HG03025 (cell line): Measurements from ENCODE around the gene FRYL.
"Not testable (repeated sequence)": the region's sequence is repeated elsewhere in the genome, so short reads cannot be mapped to it uniquely, and the experiment has no call there.

Experiments used
- ATAC-seq: cut with Tn5 transposase; IDR thresholded peaks from one replicate; pipeline ENCODE4 v1.9.1; 2021; ENCODE audit warnings: mild to moderate bottlenecking, moderate library complexity; ENCODE audit not compliant: unreplicated experiment, low FRiP score

FRYL gene

GRCh38 chr4:48752246-48752645, 27.8 kb downstream of the FRYL start:
- no peak for ATAC-seq

DNA sequence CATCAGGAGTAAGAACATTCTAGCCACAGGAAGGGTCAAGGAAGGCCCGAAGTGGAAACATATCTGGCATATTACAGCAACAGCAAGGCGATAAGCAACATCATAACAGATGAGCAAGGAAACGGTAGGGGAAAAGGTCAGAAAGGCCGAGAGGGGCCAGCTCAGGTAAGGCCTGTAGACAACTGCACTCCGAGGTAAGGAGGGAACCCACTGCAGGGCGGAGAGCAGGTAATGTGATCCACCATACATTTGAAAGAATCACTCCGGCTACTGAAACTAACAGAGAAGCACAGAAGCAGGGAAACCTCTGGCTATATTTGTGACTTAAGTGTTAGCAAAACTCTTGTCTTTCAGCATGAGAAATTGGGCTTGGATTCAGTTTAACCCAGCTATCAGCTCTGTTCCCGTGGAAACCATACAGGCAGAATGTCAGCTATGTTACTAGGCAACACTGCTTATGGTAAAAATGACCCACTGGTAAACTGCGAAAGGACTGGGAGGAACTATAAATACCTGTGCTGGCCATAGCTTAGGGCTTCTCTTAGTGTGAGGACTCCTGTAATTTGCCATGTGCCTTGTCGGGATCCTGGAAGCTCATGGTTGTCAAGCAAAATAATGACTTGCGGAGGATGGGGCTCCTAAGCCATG, 31.0 kb downstream of the FRYL start:
- no peak for ATAC-seq

DNA sequence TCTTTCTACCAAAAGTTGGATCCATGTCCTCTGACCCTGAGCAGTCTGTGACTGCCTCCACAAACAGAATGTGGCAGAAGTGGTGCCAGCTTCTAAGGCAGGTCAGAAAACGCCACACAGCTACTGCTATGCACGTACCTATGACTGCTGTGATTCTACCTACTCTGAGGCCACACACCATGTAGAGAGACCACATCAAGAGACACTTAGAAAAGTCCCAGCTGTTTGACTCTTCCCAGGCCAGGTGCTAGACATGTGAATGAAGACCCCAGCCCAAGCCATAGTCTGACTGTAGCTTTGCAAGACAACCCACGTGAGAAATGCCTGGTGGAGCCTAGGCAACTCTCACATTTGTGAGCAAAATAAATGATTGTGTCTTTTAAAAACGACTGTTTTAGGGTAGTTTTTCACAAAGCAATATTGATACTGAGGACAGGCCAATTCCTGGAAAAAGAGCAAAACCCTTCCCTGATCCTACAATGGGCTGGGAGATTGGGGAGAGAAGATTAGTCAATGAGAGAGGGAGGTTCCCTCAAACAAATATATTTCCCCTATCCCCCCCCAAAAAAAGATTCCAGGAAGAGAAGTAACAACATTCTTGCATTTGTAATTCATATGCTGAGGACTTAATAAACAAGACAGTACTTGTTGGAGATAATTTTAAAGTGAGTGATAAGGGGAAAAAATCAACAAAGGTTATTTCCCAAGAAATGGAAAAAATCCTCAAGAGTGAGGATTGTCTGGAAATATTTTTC, 33.3 kb downstream of the FRYL start:
- ATAC-seq = no peak

DNA sequence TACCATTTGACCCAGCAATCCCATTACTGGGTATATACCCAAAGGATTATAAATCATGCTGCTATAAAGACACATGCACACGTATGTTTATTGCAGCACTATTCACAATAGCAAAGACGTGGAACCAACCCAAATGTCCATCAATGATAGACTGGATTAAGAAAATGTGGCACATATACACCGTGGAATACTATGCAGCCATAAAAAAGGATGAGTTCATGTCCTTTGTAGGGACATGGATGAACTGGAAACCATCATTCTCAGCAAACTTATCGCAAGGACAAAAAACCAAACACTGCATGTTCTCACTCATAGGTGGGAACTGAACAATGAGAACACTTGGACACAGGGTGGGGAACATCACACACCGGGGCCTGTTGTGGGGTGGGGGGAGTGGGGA, 34.9 kb downstream of the FRYL start:
- not testable (repeated sequence) for ATAC-seq

DNA sequence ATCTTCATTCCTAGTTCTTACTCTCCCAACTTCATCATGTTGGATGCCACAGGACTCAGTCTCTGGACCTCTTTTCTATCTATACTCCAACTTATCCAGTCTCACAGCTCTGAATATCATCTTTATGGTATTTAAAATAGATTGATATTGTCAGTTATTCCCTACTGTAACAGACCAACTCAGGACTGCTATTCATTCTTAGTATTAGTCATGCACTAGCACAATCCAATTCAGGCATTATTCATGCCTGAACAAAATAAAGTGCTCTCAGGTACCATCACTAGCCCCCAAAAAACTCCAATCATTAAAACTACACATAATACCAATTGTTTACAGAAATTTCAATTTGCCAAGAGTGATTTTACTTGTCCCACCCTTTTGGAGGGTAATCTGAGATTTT, 37.7 kb downstream of the FRYL start:
- ATAC-seq = no peak

GRCh38 chr4:48739560-48740019, 40.5 kb downstream of the FRYL start:
- no peak for ATAC-seq

- no peak for ATAC-seq
Observed at GRCh38 chr4:48738856-48739255, 41.2 kb downstream of the FRYL start.

DNA sequence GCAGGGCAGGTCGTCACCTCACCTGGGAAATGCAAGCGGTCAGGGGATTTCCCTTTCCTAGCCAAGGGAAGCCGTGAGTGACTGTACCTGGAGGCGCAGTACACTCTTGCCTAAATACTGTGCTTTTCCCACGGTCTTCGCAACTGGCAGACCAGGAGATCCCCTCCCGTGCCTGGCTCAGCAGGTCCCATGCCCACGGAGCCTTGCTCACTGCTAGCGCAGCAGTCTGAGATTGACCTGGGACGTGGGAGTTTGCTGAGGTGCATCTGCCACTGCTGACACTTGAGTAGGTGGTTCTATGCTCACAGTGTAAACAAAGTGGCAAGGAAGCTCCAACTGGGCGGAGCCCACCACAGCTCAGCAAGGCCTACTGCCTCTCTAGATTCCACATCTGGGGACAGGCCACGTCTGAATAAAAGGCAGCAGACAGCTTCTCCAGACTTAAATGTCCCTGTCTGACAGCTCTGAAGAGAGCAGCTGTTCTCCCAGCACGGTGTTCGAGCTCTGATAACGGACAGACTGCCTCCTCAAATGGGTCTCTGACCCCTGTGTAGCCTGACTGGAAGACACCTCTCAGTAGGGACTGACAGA, 51.1 kb downstream of the FRYL start:
- not testable (repeated sequence) for ATAC-seq

DNA sequence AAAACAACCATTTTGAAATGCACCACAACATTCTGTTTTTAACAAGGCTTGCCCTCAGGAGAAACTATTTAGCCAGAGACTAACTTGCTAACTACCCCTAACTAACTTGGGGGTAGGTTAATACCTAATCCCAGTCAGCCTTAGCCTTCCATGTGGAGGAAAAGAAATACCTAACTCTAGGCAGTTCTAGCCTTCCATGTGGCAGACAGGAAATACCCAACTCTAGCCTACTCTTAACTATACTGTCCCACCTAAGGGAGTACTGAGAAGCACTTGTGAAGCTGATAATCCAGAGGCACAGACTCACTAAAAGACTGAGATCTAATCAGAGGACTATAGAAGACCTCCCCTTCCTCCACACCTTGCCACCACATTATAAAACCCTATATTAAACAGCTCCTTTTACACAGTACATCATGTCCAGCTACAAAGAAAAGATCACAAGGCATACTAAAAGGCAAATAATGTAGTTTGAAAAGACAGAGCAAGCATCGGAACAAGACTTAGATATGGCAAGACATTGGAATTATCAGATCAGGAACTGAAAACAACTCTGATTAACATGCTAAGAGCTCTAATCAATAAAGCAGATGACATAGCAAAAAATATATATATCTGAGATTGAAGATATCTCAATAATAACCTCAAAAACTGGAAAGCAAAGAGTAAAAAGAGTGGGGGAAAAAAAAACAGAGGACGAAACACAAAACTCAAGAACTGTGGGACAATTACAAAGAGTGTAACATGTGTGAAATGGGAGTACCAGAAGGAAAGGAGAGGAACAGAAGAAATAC, 52.2 kb downstream of the FRYL start:
- no peak for ATAC-seq

DNA sequence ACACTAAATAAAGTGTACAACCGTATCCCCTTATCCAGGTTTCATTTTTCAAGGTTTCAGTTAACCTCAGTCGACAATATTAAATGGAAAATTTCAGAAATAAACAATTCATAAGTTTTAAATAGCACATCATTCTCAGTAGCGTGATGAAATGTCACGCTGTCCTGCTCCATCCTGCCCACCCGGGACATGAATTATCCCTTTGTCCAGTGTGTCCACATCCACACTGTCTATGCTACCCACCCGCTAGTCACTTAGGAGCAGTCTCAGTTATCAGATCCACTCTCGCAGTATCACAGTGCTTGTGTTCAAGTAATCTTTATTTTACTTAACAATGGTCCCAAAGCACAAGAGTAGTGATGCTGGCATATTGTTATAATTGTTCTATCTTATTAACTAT, 54.7 kb downstream of the FRYL start:
- ATAC-seq = no peak

GRCh38 chr4:48722509-48723446, 57.3 kb downstream of the FRYL start:
- no peak for ATAC-seq

- ATAC-seq = no peak
Observed at GRCh38 chr4:48720459-48720858, 59.6 kb downstream of the FRYL start.

DNA sequence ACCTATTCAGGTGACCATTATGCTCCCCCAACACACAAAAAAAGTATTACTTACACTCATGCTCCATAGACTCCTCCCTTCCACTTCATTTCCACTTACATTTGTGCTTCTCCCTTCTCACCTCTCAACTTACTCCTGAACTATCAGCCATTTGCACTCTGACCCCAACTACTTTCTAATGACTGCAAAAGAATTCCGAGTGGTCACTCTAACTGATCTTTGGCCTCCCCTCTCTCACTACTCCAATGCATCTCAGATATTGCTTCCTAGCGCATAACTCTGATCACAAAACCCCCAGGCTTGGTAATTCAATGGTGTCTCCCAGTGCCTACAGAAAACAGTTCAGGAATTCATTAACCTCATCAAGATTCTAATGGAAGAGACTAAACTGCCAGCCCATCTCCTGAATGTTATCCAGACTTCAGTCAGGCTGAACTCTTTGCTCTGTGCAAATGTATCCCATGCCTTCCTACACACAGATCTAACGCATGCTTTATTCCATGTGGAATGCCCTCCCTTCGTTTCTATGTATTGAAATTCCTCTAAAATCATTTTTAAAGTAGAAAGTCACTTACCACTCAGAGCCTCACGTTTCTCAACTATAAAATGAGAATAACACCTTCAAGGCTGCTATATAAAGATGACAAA, 61.1 kb downstream of the FRYL start:
- ATAC-seq = no peak

DNA sequence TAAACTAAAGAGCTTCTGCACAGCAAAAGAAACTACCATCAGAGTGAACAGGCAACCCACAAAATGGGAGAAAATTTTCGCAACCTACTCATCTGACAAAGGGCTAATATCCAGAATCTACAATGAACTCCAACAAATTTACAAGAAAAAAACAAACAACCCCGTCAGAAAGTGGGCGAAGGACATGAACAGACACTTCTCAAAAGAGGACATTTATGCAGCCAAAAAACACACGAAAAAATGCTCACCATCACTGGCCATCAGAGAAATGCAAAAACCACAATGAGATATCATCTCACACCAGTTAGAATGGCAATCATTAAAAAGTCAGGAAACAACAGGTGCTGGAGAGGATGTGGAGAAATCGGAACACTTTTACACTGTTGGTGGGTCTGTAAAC, 63.8 kb downstream of the FRYL start:
- ATAC-seq = not testable (repeated sequence)

DNA sequence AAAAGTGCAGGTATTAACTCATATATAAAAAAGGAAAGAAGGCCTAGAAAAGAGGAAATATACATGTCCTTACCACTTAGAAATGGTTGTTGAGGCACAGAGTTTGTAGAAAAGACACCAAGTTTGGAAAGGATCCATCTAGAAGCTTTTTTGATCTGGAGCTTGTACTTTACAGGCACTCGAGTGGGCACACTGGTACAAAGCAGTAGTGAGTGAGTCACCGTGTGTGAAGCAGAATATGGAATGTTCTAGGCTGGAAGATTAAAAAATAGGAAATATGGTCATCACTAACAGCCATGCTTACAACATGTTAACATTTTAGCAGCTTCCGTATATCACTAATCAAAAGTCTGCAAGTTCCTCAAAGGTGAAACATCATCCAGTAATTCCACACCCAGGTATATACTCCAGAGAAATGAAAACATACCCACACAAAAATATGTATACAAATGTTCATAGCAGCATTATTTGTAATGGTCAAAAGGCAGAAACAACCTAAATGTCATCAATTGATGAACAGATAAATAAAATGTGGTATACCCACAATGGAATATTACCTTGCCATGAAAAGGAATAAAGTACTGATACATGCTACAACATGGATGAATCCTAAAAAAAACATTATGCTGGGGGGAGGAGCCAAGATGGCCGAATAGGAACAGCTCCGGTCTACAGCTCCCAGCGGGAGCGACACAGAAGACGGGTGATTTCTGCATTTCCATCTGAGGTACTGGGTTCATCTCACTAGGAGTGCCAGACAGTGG, 69.5 kb downstream of the FRYL start:
- ATAC-seq = no peak

DNA sequence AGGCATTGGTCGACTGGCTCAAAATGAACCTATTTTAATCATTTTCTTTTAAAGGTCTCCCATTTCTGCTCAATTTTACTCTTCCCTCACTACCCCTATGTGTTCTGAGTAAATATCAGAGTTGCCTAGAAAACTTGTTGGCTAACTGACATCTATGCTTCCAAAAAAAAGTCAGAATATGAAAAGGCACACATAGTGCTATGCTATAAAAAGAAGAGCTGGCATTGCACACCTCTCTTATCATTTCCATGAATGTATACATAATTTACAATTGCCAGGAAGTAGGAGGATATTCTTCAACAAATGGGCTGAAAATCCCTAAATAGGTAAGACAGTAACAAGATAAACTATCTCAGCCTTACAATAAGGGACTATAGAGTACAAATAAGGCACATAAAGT, 70.2 kb downstream of the FRYL start:
- ATAC-seq = no peak

DNA sequence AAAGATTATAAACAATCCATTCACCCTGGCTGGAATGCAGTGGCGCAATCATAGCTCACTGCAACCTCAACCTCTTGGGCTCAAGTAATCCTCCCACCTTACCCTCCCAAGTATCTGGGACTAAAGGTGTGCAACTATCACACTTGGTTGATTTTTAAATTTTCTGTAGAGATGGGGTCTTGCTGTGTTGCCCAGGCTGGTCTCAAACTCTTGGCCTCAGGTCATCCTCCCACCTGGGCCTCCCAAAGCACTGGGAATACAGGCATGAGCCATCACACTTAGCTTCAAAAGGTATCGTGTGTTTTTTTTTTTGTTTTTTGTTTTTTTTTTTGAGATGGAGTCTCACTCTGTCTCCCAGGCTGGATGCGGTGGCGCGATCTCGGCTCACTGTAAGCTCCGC, 71.5 kb downstream of the FRYL start:
- ATAC-seq = no peak

GRCh38 chr4:48706736-48707135, 73.3 kb downstream of the FRYL start:
- no peak for ATAC-seq

DNA sequence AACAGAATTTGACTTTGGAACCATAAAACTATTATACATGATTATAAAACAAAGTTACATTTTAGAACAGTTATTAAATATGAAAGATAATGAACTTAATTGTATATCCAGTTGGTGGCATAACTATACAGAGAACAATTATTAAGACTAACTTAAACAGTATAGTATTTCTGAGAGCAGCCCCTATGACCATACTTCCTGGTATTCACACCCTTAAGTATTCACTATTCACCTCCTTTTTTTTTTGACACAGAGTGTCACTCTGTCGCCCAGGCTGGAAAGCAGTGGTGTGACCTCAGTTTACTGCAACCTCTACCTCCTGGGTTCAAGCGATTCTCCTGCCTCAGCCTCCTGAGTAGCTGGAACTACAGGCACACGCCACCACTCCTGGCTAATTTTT, 74.5 kb downstream of the FRYL start:
- ATAC-seq = no peak
